Upper lobe of right lung (tissue), 1 donor: ENCODE measurements around the gene CAND1. TPM values are rescaled to one million over a fixed set of nuclear protein-coding genes. Genes with fewer than 3 reads are reported as not detected.

ENCODE experiments used
- ATAC-seq: fragments of 200-7000 bp; cut with Tn5 transposase; one replicate; pipeline ENCODE4 v1.9.1; 2020; ENCODE audit warnings: mild to moderate bottlenecking, moderate library complexity
- DNase-seq: peaks from one replicate; pipeline ENCODE4 v3.0.0-alpha.2; 2020
- H3K27ac ChIP-seq: fragments of 200-600 bp; one replicate; pipeline ENCODE4 v1.8.0; 2022
- H3K27me3 ChIP-seq: fragments of 200-600 bp; one replicate; pipeline ENCODE4 v1.8.0; 2022; ENCODE audit warnings: mild to moderate bottlenecking
- H3K36me3 ChIP-seq: fragments of 200-600 bp; one replicate; pipeline ENCODE4 v1.8.0; 2022
- H3K4me1 ChIP-seq: fragments of 200-600 bp; one replicate; pipeline ENCODE4 v1.8.0; 2022
- H3K4me3 ChIP-seq: fragments of 200-600 bp; one replicate; pipeline ENCODE4 v1.8.0; 2022; ENCODE audit warnings: mild to moderate bottlenecking
- H3K9me3 ChIP-seq: fragments of 200-600 bp; one replicate; pipeline ENCODE4 v1.8.0; 2022
- CTCF ChIP-seq: fragments of 200-600 bp; IDR thresholded peaks from one replicate; pipeline ENCODE4 v1.8.0; 2022; ENCODE audit warnings: antibody characterized with exemption
- intact Hi-C: fragments of 100-400 bp; cut with DNase I; formaldehyde crosslinking; loops from one replicate; pipeline ENCODE4 v1.11.0; 2022
- total RNA-seq: library from RNA; stranded (reverse); fragmentation: NEBNext Ultra II Directional; extraction: Animal tissue kit (Norgen Biotek cat#: 25700); gene quantifications from one replicate; pipeline ENCODE4 v1.2.1, GENCODE V29; 2021
- donor health status: DM: no; HTN: yes; CAD: no; lungs with severe emphysema.

The CAND1 gene
- total RNA-seq, 1 donor from 2014 or later: 98.0 TPM

- TF ChIP-seq CTCF: no peak
- Histone ChIP-seq H3K4me3 (no peak overlapping the region), H3K27ac (no peak overlapping the region), H3K27me3 (no peaks in the 10 kb centered on the region), H3K36me3 (peaks cover 85% of the 10 kb centered on the region), H3K9me3 (no peaks in the 10 kb centered on the region), H3K4me1 (no peaks in the 10 kb centered on the region)
- ATAC-seq: no peak
- intact Hi-C loops: no loop called here
- DNase-seq: no peak
These were observed 30.4 kb downstream of the CAND1 start for GRCh38 chr12:67299526-67299925.

- peaks cover 85% of the 10 kb centered on the region for H3K36me3 ChIP-seq
- H3K4me1 ChIP-seq: no peaks in the 10 kb centered on the region
- no peak for TF ChIP-seq CTCF
- no peaks in the 10 kb centered on the region for H3K9me3 ChIP-seq
- DNase-seq (no peak), ATAC-seq (no peak)
- no peaks in the 10 kb centered on the region for H3K27me3 ChIP-seq
- no peak overlapping the region for H3K27ac ChIP-seq
- intact Hi-C loops: no loop called here
- no peak overlapping the region for H3K4me3 ChIP-seq
These were observed 30.8 kb downstream of the CAND1 start for GRCh38 chr12:67299926-67300325.

- DNase-seq (no peak), ATAC-seq (no peak)
- intact Hi-C loops: no loop called here
These were observed 33.0 kb downstream of the CAND1 start for GRCh38 chr12:67302162-67302561.

GRCh38 chr12:67305544-67305943 lies 36.4 kb downstream of the CAND1 start:
- no peaks in the 10 kb centered on the region for H3K4me1 ChIP-seq
- intact Hi-C loops: no loop called here
- H3K9me3 ChIP-seq: no peaks in the 10 kb centered on the region
- no peak overlapping the region for H3K4me3 ChIP-seq
- no peak for TF ChIP-seq CTCF
- no peak for ATAC-seq
- H3K27me3 ChIP-seq: no peaks in the 10 kb centered on the region
- no peak for DNase-seq
- peaks cover 85% of the 10 kb centered on the region for H3K36me3 ChIP-seq
- H3K27ac ChIP-seq: no peak overlapping the region

More at GRCh38 chr12:67302162-67302561, 33.0 kb downstream of the CAND1 start:
- TF ChIP-seq CTCF: no peak
- H3K36me3 ChIP-seq: peaks cover 86% of the 10 kb centered on the region
- H3K4me3 ChIP-seq: no peak overlapping the region
- H3K4me1 ChIP-seq: no peaks in the 10 kb centered on the region
- H3K27ac ChIP-seq: no peak overlapping the region
- H3K9me3 ChIP-seq: no peaks in the 10 kb centered on the region
- no peaks in the 10 kb centered on the region for H3K27me3 ChIP-seq

GRCh38 chr12:67306712-67307111 lies 37.6 kb downstream of the CAND1 start:
- no peak overlapping the region for H3K4me3 ChIP-seq
- peaks cover 94% of the 10 kb centered on the region for H3K36me3 ChIP-seq
- no peaks in the 10 kb centered on the region for H3K4me1 ChIP-seq
- H3K27ac ChIP-seq: no peak overlapping the region
- DNase-seq (no peak), ATAC-seq (no peak)
- no peaks in the 10 kb centered on the region for H3K27me3 ChIP-seq
- H3K9me3 ChIP-seq: no peaks in the 10 kb centered on the region
- TF ChIP-seq CTCF: no peak
- intact Hi-C loops: no loop called here

- no peak for DNase-seq
- H3K36me3 ChIP-seq: peaks cover 44% of the 10 kb centered on the region
- H3K27ac ChIP-seq: no peak overlapping the region
- no peak for ATAC-seq
- no peaks in the 10 kb centered on the region for H3K27me3 ChIP-seq
- intact Hi-C loops: no loop called here
- no peak for TF ChIP-seq CTCF
- H3K4me3 ChIP-seq: no peak overlapping the region
- no peaks in the 10 kb centered on the region for H3K4me1 ChIP-seq
- no peaks in the 10 kb centered on the region for H3K9me3 ChIP-seq
These were observed 46.5 kb downstream of the CAND1 start for GRCh38 chr12:67315661-67316060.
